ENCODE measurements around the gene SMYD4.
"Not testable (repeated sequence)": the region's sequence is repeated elsewhere in the genome, so short reads cannot be mapped to it uniquely, and the experiment has no call there.

SMYD4 gene

GRCh38 chr17:1779571-1780131 is 50.1 kb downstream of the SMYD4 start:
- no peak for DNase-seq

- DNase-seq: no peak
Measured at GRCh38 chr17:1776857-1777256, 52.8 kb downstream of the SMYD4 start.

- no peak for DNase-seq
Measured at GRCh38 chr17:1776328-1776727, 53.4 kb downstream of the SMYD4 start.

GRCh38 chr17:1774390-1775176 is 55.1 kb downstream of the SMYD4 start:
- no peak for DNase-seq

- peak; percentile 17 for DNase-seq
Measured at GRCh38 chr17:1773696-1774181, 56.0 kb downstream of the SMYD4 start.

GRCh38 chr17:1773000-1773695 is 56.6 kb downstream of the SMYD4 start:
- DNase-seq: not testable (repeated sequence)

- no peak for DNase-seq
Measured at GRCh38 chr17:1769822-1770477, 59.8 kb downstream of the SMYD4 start.

- no peak for DNase-seq
Measured at GRCh38 chr17:1767358-1767757, 62.3 kb downstream of the SMYD4 start.

- DNase-seq: no peak
Measured at GRCh38 chr17:1766382-1767135, 63.1 kb downstream of the SMYD4 start.

- DNase-seq: no peak
Measured at GRCh38 chr17:1765576-1765975, 64.1 kb downstream of the SMYD4 start.

- DNase-seq: not testable (repeated sequence)
Measured at GRCh38 chr17:1764705-1765104, 65.0 kb downstream of the SMYD4 start.

GRCh38 chr17:1764284-1764683 is 65.4 kb downstream of the SMYD4 start:
- no peak for DNase-seq

- DNase-seq: peak; percentile 85
Measured at GRCh38 chr17:1762901-1763898, 66.5 kb downstream of the SMYD4 start.

GRCh38 chr17:1762233-1762900 is 67.3 kb downstream of the SMYD4 start:
- DNase-seq: peak; percentile 69

- DNase-seq: no peak
Measured at GRCh38 chr17:1759529-1759928, 70.2 kb downstream of the SMYD4 start.

- DNase-seq: no peak
Measured at GRCh38 chr17:1758807-1759206, 70.9 kb downstream of the SMYD4 start.

- DNase-seq: no peak
Measured at GRCh38 chr17:1755827-1756262, 73.9 kb downstream of the SMYD4 start.

- DNase-seq: no peak
Measured at GRCh38 chr17:1755252-1755826, 74.4 kb downstream of the SMYD4 start.

- no peak for DNase-seq
Measured at GRCh38 chr17:1754430-1755112, 75.1 kb downstream of the SMYD4 start.
